HCT116 (cell line): ENCODE data around the gene EIF2D.

Experiments
- CTCF ChIP-seq, 3 experiments: fragments of 200-600 bp in 1 of 3; sonication (generic) in 1 of 3; IDR thresholded peaks in 2 of 3; conservative IDR thresholded peaks in 1 of 3; 2 replicates each; pipeline ENCODE4 v1.5.1; 2012 to 2017; ENCODE audit warnings: low read depth in 2 of 3, low read length in 2 of 3, antibody characterized with exemption in 1 of 3, borderline replicate concordance in 1 of 3, control low read depth in 1 of 3, mild to moderate bottlenecking in 1 of 3, mixed read lengths in 1 of 3, mixed run types in 1 of 3, moderate library complexity in 1 of 3; ENCODE audit not compliant: insufficient read depth in 1 of 3
- EZH2 ChIP-seq: fragments of 200-600 bp; sonication (generic); IDR thresholded peaks from 2 replicates; pipeline ENCODE4 v1.6.1; 2017; ENCODE audit warnings: antibody characterized with exemption, mixed run types
- JUND ChIP-seq: IDR thresholded peaks from 2 replicates; pipeline ENCODE4 v1.6.1; 2012
- MAX ChIP-seq: IDR thresholded peaks from 2 replicates; pipeline ENCODE4 v1.6.1; 2012
- POLR2A ChIP-seq: IDR thresholded peaks from 2 replicates; pipeline ENCODE4 v1.7.0; 2011; ENCODE audit warnings: borderline replicate concordance; ENCODE audit not compliant: insufficient read depth, insufficient read length; ENCODE audit errors: extremely low read depth
- RAD21 ChIP-seq: IDR thresholded peaks from 2 replicates; pipeline ENCODE4 v1.6.1; 2012; ENCODE audit warnings: low read depth, mild to moderate bottlenecking
- TCF7L2 ChIP-seq: IDR thresholded peaks from 2 replicates; pipeline ENCODE4 v1.7.0; 2011; ENCODE audit warnings: borderline replicate concordance, inconsistent platforms; ENCODE audit not compliant: insufficient read depth, insufficient read length; ENCODE audit errors: extremely low read depth
- ZBTB33 ChIP-seq: IDR thresholded peaks from 2 replicates; pipeline ENCODE4 v1.6.1; 2011; ENCODE audit warnings: mild to moderate bottlenecking, low read length, moderate library complexity; ENCODE audit not compliant: insufficient replicate concordance; ENCODE audit errors: extremely low read depth

GRCh38 chr1:206568779-206569352 lies 43.4 kb downstream of the EIF2D start:
- TF ChIP-seq ZBTB33 (no peak), JUND (no peak), RAD21 (no peak), CTCF (IDR thresholded peaks at IDR 0.05 in 2 of 3, conservative IDR thresholded peaks at IDR 0.05 in 1 of 3; ENCODE audit: borderline replicate concordance in 1 of 3, insufficient read depth in 1 of 3, low read depth in 2 of 3, low read length in 2 of 3) (no peak), POLR2A (no peak), EZH2 (no peak), MAX (no peak), TCF7L2 (no peak)
